HCT116 (cell line): ENCODE results near the gene TRIM62.

Experiments
- CBX3 ChIP-seq: IDR thresholded peaks from 2 replicates; pipeline ENCODE4 v1.6.1; 2012; ENCODE audit warnings: low read depth
- EZH2phosphoT487 ChIP-seq: fragments of 200-600 bp; IDR thresholded peaks from 2 replicates; pipeline ENCODE4 v1.6.1; 2018; ENCODE audit warnings: antibody characterized with exemption, borderline replicate concordance
- POLR2A ChIP-seq: IDR thresholded peaks from 2 replicates; pipeline ENCODE4 v1.7.0; 2011; ENCODE audit warnings: borderline replicate concordance; ENCODE audit not compliant: insufficient read depth, insufficient read length; ENCODE audit errors: extremely low read depth
- POLR2AphosphoS5 ChIP-seq: IDR thresholded peaks from 2 replicates; pipeline ENCODE4 v1.6.1; 2011; ENCODE audit warnings: mild to moderate bottlenecking, low read depth, low read length, moderate library complexity
- RAD21 ChIP-seq: IDR thresholded peaks from 2 replicates; pipeline ENCODE4 v1.6.1; 2012; ENCODE audit warnings: low read depth, mild to moderate bottlenecking
- SRF ChIP-seq: IDR thresholded peaks from 2 replicates; pipeline ENCODE4 v1.6.1; 2012; ENCODE audit warnings: low read depth
- YY1 ChIP-seq: IDR thresholded peaks from 2 replicates; pipeline ENCODE4 v1.6.1; 2011; ENCODE audit warnings: low read length, low read depth, moderate library complexity, mild to moderate bottlenecking; ENCODE audit not compliant: insufficient replicate concordance; ENCODE audit errors: extremely low read depth
- ZNF274 ChIP-seq: fragments of 200-500 bp; sonication (Bioruptor generic); IDR thresholded peaks from 2 replicates; pipeline ENCODE4 v1.6.1; 2014; ENCODE audit warnings: mild to moderate bottlenecking, low read depth, low read length, inconsistent platforms
- TF ChIP-seq, protein P1 (sequence below), 3 experiments: fragments of 200-600 bp in 1 of 3; sonication (generic) in 1 of 3; IDR thresholded peaks in 2 of 3; conservative IDR thresholded peaks in 1 of 3; 2 replicates each; pipeline ENCODE4 v1.5.1; 2012 to 2017; ENCODE audit warnings: low read depth in 2 of 3, low read length in 2 of 3, antibody characterized with exemption in 1 of 3, borderline replicate concordance in 1 of 3, control low read depth in 1 of 3, mild to moderate bottlenecking in 1 of 3, mixed read lengths in 1 of 3, mixed run types in 1 of 3, moderate library complexity in 1 of 3; ENCODE audit not compliant: insufficient read depth in 1 of 3

DNA sequence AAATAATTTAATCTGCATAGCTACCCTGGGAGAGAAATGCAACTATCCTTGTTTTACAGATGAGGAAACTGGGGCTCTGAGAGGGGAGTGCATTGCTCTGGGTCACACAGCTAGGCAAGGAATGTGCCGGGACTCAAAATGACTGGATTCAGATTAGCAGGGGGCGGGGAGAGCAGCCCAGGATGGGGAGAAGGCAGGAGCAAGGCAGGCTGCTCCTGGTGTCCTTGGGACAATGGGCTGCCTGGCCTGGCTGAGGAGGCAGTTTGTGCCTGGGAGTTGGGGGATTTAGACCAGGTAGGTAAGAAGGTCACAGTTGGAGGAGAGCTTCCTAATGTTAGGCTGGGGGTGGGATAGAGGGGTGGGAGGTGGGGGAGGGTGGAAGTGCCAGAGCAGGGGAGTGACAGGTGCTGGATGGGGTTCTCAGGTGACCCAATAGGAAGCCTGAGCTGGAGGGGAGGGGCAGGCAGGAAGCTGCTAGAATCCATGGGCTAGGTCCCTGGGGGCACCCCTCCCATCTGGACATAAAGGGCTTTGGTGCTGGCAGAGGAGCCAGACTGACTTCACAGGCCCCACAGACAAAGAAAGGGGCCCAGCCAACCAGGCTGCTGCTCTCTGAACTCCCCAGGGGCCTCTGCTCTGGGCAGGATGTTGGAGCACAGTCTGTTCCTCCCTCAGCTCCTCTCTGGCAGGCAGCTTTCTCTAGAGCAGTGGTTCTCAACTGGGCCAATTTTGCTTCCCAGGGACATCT, 29.0 kb downstream of the TRIM62 start:
- TF ChIP-seq YY1 (no peak), POLR2AphosphoS5 (no peak; the same call in 1 of the 2 replicates), SRF (no peak), ZNF274 (no peak), EZH2phosphoT487 (no peak), CBX3 (no peak), RAD21 (no peak), POLR2A (no peak)
- TF ChIP-seq, protein P1, sequence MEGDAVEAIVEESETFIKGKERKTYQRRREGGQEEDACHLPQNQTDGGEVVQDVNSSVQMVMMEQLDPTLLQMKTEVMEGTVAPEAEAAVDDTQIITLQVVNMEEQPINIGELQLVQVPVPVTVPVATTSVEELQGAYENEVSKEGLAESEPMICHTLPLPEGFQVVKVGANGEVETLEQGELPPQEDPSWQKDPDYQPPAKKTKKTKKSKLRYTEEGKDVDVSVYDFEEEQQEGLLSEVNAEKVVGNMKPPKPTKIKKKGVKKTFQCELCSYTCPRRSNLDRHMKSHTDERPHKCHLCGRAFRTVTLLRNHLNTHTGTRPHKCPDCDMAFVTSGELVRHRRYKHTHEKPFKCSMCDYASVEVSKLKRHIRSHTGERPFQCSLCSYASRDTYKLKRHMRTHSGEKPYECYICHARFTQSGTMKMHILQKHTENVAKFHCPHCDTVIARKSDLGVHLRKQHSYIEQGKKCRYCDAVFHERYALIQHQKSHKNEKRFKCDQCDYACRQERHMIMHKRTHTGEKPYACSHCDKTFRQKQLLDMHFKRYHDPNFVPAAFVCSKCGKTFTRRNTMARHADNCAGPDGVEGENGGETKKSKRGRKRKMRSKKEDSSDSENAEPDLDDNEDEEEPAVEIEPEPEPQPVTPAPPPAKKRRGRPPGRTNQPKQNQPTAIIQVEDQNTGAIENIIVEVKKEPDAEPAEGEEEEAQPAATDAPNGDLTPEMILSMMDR (IDR thresholded peaks at IDR 0.05 in 2 of 3, conservative IDR thresholded peaks at IDR 0.05 in 1 of 3; ENCODE audit: borderline replicate concordance in 1 of 3, insufficient read depth in 1 of 3, low read depth in 2 of 3, low read length in 2 of 3) = no peak
